KMS-11 (cell line): ENCODE results near the gene DUS1L.

ENCODE experiments used
- H2AFZ ChIP-seq: fragments of 200-600 bp; sonication (generic); 2 replicates; pipeline ENCODE4 v1.6.1; 2016; ENCODE audit warnings: antibody characterized with exemption, mixed run types, low read depth
- H3K27ac ChIP-seq: fragments of 200-600 bp; sonication (generic); 2 replicates; pipeline ENCODE4 v1.6.1; 2016; ENCODE audit warnings: mild to moderate bottlenecking, mixed run types
- H3K27me3 ChIP-seq: fragments of 200-600 bp; sonication (generic); 2 replicates; pipeline ENCODE4 v1.6.1; 2017; ENCODE audit warnings: mild to moderate bottlenecking, low read depth, mixed run types, moderate library complexity; ENCODE audit not compliant: insufficient read depth
- H3K36me3 ChIP-seq: fragments of 200-600 bp; sonication (generic); 2 replicates; pipeline ENCODE4 v1.6.1; 2017; ENCODE audit warnings: mild to moderate bottlenecking, mixed run types; ENCODE audit not compliant: insufficient read depth
- H3K4me1 ChIP-seq: fragments of 200-600 bp; sonication (generic); 2 replicates; pipeline ENCODE4 v1.6.1; 2016; ENCODE audit warnings: mild to moderate bottlenecking, low read depth, mixed run types; ENCODE audit not compliant: poor library complexity, severe bottlenecking
- H3K4me2 ChIP-seq: fragments of 200-600 bp; sonication (generic); 2 replicates; pipeline ENCODE4 v1.7.0; 2016; ENCODE audit warnings: mild to moderate bottlenecking, mixed run types
- H3K4me3 ChIP-seq: fragments of 200-600 bp; sonication (generic); IDR thresholded peaks from 2 replicates; pipeline ENCODE4 v1.6.1; 2017; ENCODE audit warnings: low read depth, low read length, mixed read lengths; ENCODE audit not compliant: insufficient read depth
- H3K79me2 ChIP-seq: fragments of 200-600 bp; sonication (generic); 2 replicates; pipeline ENCODE4 v1.6.1; 2016; ENCODE audit warnings: low read depth, mixed run types; ENCODE audit not compliant: insufficient read depth
- H3K9ac ChIP-seq: fragments of 200-600 bp; sonication (generic); 2 replicates; pipeline ENCODE4 v1.6.1; 2016; ENCODE audit warnings: mild to moderate bottlenecking, mixed run types
- H4K20me1 ChIP-seq: fragments of 200-600 bp; sonication (generic); 2 replicates; pipeline ENCODE4 v1.6.1; 2016; ENCODE audit warnings: mild to moderate bottlenecking, mixed run types; ENCODE audit not compliant: insufficient read depth
- CTCF ChIP-seq: fragments of 200-600 bp; sonication (generic); conservative IDR thresholded peaks from 2 replicates; pipeline ENCODE4 v1.6.1; 2017; ENCODE audit warnings: low read depth, mild to moderate bottlenecking, antibody characterized with exemption, low read length, moderate library complexity, mixed read lengths

DUS1L gene

GRCh38 chr17:82020572-82021106, 45.0 kb downstream of the DUS1L start:
- H3K9ac ChIP-seq: no peak overlapping the region
- no peak overlapping the region for H3K4me3 ChIP-seq
- H3K27ac ChIP-seq: no peak overlapping the region

GRCh38 chr17:82019690-82020571, 45.7 kb downstream of the DUS1L start:
- no peaks in the 10 kb centered on the region for H4K20me1 ChIP-seq
- no peaks in the 10 kb centered on the region for H3K36me3 ChIP-seq
- H3K4me2 ChIP-seq: no peak overlapping the region
- TF ChIP-seq CTCF: peak; percentile 81
- no peak overlapping the region for H3K4me3 ChIP-seq
- H3K4me1 ChIP-seq: peaks cover 6% of the 10 kb centered on the region
- H3K79me2 ChIP-seq: peaks cover 6% of the 10 kb centered on the region; the same call in 1 of the 2 replicates
- no peak overlapping the region for H3K9ac ChIP-seq
- H3K27me3 ChIP-seq: no peaks in the 10 kb centered on the region
- no peak overlapping the region for H2AFZ ChIP-seq
- no peak overlapping the region for H3K27ac ChIP-seq

More at GRCh38 chr17:82020572-82021106, 45.0 kb downstream of the DUS1L start:
- no peaks in the 10 kb centered on the region for H3K27me3 ChIP-seq
- TF ChIP-seq CTCF: no peak
- H4K20me1 ChIP-seq: no peaks in the 10 kb centered on the region
- no peak overlapping the region for H2AFZ ChIP-seq
- H3K79me2 ChIP-seq: peaks cover 6% of the 10 kb centered on the region; the same call in 1 of the 2 replicates
- H3K4me2 ChIP-seq: peak overlapping the region; percentile 56; the same call in 1 of the 2 replicates
- peaks cover 6% of the 10 kb centered on the region for H3K4me1 ChIP-seq
- no peaks in the 10 kb centered on the region for H3K36me3 ChIP-seq

- Histone ChIP-seq H3K9ac (no peak overlapping the region), H3K79me2 (peaks cover 6% of the 10 kb centered on the region; the same call in 1 of the 2 replicates), H2AFZ (no peak overlapping the region), H4K20me1 (no peaks in the 10 kb centered on the region), H3K27me3 (no peaks in the 10 kb centered on the region), H3K4me2 (no peak overlapping the region), H3K4me3 (no peak overlapping the region), H3K27ac (no peak overlapping the region), H3K4me1 (peaks cover 2% of the 10 kb centered on the region), H3K36me3 (no peaks in the 10 kb centered on the region)
- no peak for TF ChIP-seq CTCF
Observed at GRCh38 chr17:82018989-82019689, 46.5 kb downstream of the DUS1L start.

GRCh38 chr17:82018152-82018988, 47.2 kb downstream of the DUS1L start:
- Histone ChIP-seq H2AFZ (no peak overlapping the region), H3K27ac (no peak overlapping the region)

More at GRCh38 chr17:82018152-82018988, 47.2 kb downstream of the DUS1L start:
- no peak overlapping the region for H3K4me2 ChIP-seq
- no peaks in the 10 kb centered on the region for H3K27me3 ChIP-seq
- no peak overlapping the region for H3K4me3 ChIP-seq
- H3K4me1 ChIP-seq: no peaks in the 10 kb centered on the region
- H3K36me3 ChIP-seq: no peaks in the 10 kb centered on the region
- H3K9ac ChIP-seq: no peak overlapping the region
- H3K79me2 ChIP-seq: peaks cover 6% of the 10 kb centered on the region; the same call in 1 of the 2 replicates
- no peak for TF ChIP-seq CTCF
- H4K20me1 ChIP-seq: no peaks in the 10 kb centered on the region
